GM18870 (cell line): ENCODE measurements around the gene VDR.

Experiments
- ATAC-seq: cut with Tn5 transposase; IDR thresholded peaks from one replicate; pipeline ENCODE4 v1.9.1; 2021; ENCODE audit warnings: moderate library complexity; ENCODE audit not compliant: unreplicated experiment

Gene VDR

DNA sequence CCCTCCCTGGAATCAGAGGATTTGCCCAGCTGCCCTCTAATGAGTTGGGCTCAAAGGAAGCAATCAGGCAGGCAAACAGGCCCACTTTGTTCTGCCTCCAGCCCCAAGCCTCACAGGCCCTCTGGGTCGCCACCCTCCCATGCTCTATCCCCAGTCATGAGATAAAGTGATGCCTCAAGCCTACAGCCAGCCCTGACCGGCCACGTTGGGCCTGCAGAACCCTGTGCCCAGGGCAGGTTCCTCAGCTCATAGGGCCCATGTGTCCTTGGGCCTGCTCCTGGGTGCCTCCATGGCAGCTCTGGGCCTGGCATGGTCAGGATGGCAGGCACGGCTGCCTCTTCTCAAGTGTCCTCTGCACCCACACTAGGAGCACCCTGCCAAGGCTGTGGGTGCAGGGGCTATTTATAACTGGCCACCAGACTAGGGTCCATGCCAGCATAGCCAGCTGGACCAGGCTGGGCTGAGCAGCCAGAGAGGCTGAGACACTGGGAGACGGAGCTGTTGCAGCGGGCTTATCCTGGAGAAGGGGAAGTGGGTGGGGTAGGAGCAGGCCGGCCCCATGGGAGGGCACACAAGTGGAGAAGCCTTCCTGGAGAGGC, 105.3 kb downstream of the VDR start:
- no peak for ATAC-seq

DNA sequence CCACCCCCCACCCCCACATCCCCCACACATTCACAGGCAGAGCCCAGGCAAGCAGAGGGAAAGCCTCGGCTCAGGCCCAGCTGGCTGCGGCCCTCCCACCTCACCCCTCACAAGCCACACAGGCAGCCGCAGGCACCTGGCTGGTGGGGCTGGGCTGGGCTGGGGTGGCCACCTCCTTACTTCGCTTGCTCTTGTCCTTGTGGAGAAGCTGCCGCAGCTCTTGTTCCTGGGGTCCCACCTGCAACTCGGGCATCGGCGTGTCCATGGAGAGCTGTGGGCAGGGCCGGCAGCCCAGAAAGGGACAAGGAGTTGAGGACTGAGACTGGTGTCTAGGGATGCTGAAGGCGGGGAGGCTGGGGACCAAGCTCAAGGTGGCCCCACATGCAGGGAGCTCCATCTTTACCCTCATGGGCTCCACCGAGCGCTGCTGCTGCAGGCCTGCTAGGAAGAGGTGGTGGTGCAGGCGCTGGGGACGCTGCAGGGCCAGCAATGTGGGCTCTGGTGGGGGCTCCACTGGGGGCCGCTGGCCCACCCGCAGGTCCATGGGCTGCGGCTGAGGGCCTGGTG, 106.3 kb downstream of the VDR start:
- ATAC-seq, result no peak

DNA sequence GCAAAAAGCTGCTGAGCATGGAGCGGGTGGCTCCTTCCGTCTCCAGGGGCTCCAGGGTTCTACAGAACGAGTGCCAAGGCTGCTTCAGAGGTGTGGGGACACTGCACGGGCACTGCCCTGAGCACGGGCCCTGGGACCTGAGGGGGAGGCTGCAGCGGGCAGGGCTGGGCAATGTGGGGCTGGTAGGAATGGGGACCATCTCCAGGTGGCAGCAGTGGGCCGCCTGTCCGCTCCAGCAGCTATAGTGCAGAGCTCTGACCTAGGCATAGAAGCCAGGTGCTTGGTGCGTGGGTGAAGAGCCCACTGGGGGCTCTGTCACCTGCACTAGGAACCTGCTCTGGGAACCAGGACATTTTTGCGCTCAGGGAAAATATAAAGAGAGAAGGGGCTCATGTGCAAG, 107.4 kb downstream of the VDR start:
- ATAC-seq, result no peak

DNA sequence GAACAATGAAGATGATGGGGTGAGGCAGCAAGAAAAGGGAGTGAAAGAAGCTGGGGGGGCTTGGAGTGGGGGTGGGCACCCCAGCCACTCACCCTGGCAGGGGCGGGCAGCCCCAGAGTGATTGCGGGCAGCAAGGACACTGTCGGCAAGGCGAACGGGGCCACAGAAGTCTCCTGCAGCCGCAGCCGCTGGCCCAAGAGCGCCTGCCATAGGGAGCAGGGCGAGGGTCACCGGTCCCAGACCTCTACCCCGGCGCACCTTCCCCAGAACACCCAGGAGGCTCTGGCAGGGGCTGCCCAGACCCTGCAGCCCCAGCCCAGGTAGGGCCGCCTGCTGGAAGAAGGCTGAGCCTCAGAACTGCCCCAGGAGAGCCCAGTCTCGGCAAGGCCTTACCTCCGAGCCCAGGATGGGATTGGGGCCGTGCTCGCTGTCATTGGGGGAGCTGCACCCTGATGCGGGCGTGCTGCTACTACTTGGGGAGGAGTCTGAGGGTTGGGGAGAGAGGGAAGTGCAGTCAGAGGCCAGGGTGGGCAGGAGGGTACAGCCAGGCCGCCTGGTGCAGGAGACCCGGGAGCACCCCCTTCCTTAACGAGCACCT, 108.9 kb downstream of the VDR start:
- no peak for ATAC-seq

DNA sequence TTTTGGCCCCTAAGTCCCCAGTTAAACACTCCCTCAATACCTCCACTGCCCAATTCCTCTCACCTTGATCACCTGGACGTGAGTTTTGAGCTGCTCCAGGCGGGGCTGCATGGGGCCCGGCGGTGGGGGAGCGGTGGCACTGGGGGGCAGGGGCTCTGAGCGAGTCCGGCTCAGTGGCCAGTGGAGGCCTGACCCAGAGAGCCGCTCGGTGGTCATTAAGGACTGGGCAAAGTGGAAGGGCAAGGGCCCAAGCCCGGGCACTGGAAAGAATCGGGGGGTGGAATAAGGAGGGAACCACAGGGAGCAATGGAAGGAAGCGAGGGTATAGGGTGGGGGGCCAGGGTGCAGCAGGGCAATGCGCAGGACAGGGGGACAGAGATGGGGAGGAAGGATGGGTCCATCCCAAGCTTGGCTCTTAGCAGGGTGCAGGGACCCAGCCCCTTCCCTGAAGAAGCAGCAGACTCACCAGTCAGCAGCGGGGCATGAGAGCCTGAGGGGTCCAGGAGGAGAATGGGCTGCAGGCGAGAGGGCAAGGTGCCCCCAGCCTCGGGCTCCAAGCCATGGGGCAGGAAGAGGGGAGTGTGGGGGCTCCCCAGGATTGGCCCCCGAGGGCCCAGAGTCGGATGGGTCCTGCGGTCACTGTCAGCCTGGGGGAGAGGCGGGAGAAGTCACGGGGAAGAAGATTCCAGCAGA, 109.5 kb downstream of the VDR start:
- ATAC-seq, result no peak

DNA sequence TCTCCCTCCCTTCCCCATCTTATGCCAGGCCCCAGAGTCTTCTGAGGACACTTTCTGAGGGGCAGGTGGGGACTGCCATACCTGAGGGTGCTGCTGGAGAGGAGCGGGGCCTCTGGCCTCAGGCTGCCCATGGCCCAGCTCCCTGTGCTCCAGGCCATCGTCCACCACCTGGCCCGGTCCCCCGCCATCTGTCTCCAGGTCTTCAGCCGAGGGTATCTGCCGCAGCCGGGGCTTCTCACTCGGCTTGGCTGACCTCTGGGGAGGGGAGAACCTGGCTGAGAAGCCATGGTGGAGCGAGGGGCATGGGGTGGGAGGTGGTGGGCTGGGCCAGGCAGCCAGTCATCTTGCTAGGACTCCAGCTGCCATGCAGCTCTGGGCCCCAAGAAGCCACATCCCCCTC, 110.1 kb downstream of the VDR start:
- no peak for ATAC-seq

DNA sequence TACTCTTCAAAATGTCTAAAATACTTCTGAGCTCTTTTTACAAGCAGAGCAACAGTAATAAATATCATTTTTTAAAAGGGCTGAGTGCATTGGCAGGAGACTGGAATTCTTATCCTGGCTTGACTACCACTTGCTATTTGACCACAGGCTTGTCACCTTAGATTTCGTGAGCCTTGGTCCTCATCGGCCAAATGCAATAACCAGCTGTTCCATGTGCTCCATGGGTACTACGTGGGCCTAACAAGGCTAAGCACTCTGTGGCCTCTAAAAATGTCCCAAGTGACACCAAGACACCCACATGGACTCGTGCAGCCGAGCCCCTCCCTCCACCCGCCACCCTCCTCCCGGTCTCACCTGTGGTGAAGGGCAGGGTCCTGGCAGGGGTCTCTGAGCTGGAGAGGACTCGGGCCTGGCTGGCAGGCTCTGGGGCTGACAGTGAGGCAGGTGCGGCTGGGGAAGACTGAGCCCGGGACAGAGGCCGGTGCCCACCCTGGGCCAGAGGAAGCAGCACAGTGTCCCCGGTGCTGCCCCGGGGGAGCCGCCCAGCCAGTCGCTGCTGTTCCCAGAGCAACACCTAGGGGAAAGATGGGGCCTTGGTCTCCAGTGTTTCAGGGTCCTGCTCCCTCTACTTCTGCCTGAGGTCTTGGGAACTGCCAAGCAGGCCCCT, 111.6 kb downstream of the VDR start:
- ATAC-seq, result no peak

DNA sequence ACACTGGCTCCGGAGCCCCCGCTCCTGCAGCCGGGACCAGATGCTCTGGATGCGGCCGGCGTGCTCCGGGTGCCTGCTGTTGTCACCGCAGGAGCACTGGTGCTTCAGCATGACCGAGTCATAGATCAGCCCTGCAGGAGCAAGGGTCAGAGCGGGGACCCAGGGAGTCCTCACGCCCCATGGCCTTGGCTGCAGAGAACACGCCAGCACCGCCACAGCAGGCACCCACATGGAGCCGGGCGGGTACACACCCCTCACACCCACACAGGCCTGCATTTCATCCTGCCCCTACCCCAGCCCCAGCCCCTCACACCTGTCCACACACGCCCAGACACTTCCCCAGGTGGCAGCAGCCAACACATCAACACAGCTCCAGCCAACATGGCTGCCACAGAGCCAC, 112.9 kb downstream of the VDR start:
- no peak for ATAC-seq
